ENCODE data around the gene ACOX2.

GRCh38 chr3:58535531-58536500, 1.2 kb downstream of the ACOX2 start:
- TF ChIP-seq RAD21 (IDR thresholded peaks at IDR 0.05; ENCODE audit: low read depth) (no peak), CTCF (IDR thresholded peaks at IDR 0.05 in 2 of 3, conservative IDR thresholded peaks at IDR 0.05 in 1 of 3; ENCODE audit: borderline replicate concordance in 1 of 3, insufficient read depth in 1 of 3, low read depth in 2 of 3, low read length in 2 of 3) (no peak)
